Aorta (tissue), 5 donors: ENCODE measurements around the gene MDH1. TPM values are rescaled to one million over a fixed set of nuclear protein-coding genes. Genes with fewer than 3 reads are reported as not detected.
"Not testable (repeated sequence)": the region's sequence is repeated elsewhere in the genome, so short reads cannot be mapped to it uniquely, and the experiment has no call there.

Experiments
- ATAC-seq: fragments of 200-7000 bp; cut with Tn5 transposase; one replicate; pipeline ENCODE4 v1.9.1; 2022; ENCODE audit warnings: moderate library complexity; ENCODE audit not compliant: low FRiP score
- DNase-seq, 2 donors: peaks; one replicate each; pipeline ENCODE4 v3.0.0-alpha.2; 2020
- H3K27ac ChIP-seq, 2 donors: one replicate each; pipeline ENCODE4 v1.5.1; 2013; ENCODE audit warnings: low read length in 2 of 2, mild to moderate bottlenecking in 2 of 2, moderate library complexity in 2 of 2, control low read depth in 1 of 2, inconsistent platforms in 1 of 2, low read depth in 1 of 2
- H3K27me3 ChIP-seq, 2 donors: one replicate each; pipeline ENCODE4 v1.6.1; 2013; ENCODE audit warnings: control low read depth in 1 of 2, low read length in 1 of 2, mild to moderate bottlenecking in 1 of 2, moderate library complexity in 1 of 2; ENCODE audit not compliant: insufficient read depth in 2 of 2, control insufficient read depth in 1 of 2
- H3K36me3 ChIP-seq, 2 donors: one replicate each; pipeline ENCODE4 v1.6.1; 2013; ENCODE audit warnings: control low read depth in 1 of 2, low read length in 1 of 2, mild to moderate bottlenecking in 1 of 2; ENCODE audit not compliant: insufficient read depth in 2 of 2, control insufficient read depth in 1 of 2
- H3K4me1 ChIP-seq, 2 donors: one replicate each; pipeline ENCODE4 v1.6.1; 2013; ENCODE audit warnings: low read length in 2 of 2, control low read depth in 1 of 2, mild to moderate bottlenecking in 1 of 2, moderate library complexity in 1 of 2; ENCODE audit not compliant: insufficient read depth in 2 of 2, control insufficient read depth in 1 of 2
- H3K4me3 ChIP-seq, 2 donors: one replicate each; pipeline ENCODE4 v1.5.1; 2013; ENCODE audit warnings: low read length in 2 of 2, control low read depth in 1 of 2, mild to moderate bottlenecking in 1 of 2
- H3K9me3 ChIP-seq: one replicate; pipeline ENCODE4 v1.6.1; 2013; ENCODE audit warnings: mild to moderate bottlenecking, low read length; ENCODE audit not compliant: control insufficient read depth
- WGBS, 2 donors: extraction: QIAGEN DNeasy Blood & Tissue Kit; methylation state at CpG; one replicate each; pipeline ENCODE4 v1.1.7; 2013; 5-methylcytosine and 5-hydroxymethylcytosine counted together
- intact Hi-C, 2 donors: fragments of 100-400 bp; cut with DNase I; formaldehyde crosslinking; loops; one replicate each; pipeline versions ENCODE4 v1.14.2 to v1.15.0; 2022
- polyA plus RNA-seq, 2 donors: library from polyadenylated mRNA; stranded (reverse); fragments of 200-250 nt; gene quantifications; one replicate each; pipeline ENCODE4 v1.2.3, GENCODE V29; 2013
- total RNA-seq, 2 donors: library from RNA; stranded (reverse); fragmentation: NEBNext Ultra II Directional; extraction: Animal tissue kit (Norgen Biotek cat#: 25700); gene quantifications; one replicate each; pipeline ENCODE4 v1.2.1, GENCODE V29; 2021
- donor health status: healthy with polysubstance abuse.
- donor health status: Bipolar disorder and iron deficiency.
- donor health status: DM: no; HTN: no; CAD: no.
- donor health status: DM: no; HTN: no; CAD: no.
- donor health status: DM: yes; HTN: yes; CAD: no.

The MDH1 gene
- total and polyA plus RNA-seq, 4 donors: 84.9 to 157 (median 98.6) TPM

GRCh38 chr2:63594660-63595059, 5.9 kb downstream of the MDH1 start:
- no peaks in the 10 kb centered on the region for H3K27me3 ChIP-seq
- H3K4me3 ChIP-seq: no peak overlapping the region
- H3K4me1 ChIP-seq: peaks cover 0 to 8% of the 10 kb centered on the region in 2 donors
- H3K27ac ChIP-seq: no peak overlapping the region
- intact Hi-C loops: no loop called here
- no peaks in the 10 kb centered on the region for H3K9me3 ChIP-seq
- 95 to 96% methylated on average over 3 of the region's 3 CpGs for WGBS, 2 donors
- DNase-seq (no peak), ATAC-seq (no peak)
- no peaks in the 10 kb centered on the region for H3K36me3 ChIP-seq

- H3K27me3 ChIP-seq: no peaks in the 10 kb centered on the region
- H3K4me3 ChIP-seq: no peak overlapping the region
- no peak for ATAC-seq
- DNase-seq: no peak
- H3K36me3 ChIP-seq: peaks cover 0 to 4% of the 10 kb centered on the region in 2 donors
- 84 to 90% methylated on average over 2 of the region's 2 CpGs for WGBS, 2 donors
- intact Hi-C loops: no loop called here
- no peaks in the 10 kb centered on the region for H3K4me1 ChIP-seq
- no peak overlapping the region for H3K27ac ChIP-seq
- no peaks in the 10 kb centered on the region for H3K9me3 ChIP-seq
Measured at GRCh38 chr2:63596401-63596883, 7.7 kb downstream of the MDH1 start.

GRCh38 chr2:63598981-63599380, 10.2 kb downstream of the MDH1 start:
- no peak for ATAC-seq
- Histone ChIP-seq H3K27me3 (no peaks in the 10 kb centered on the region), H3K4me3 (no peak overlapping the region), H3K4me1 (no peaks in the 10 kb centered on the region), H3K36me3 (peaks cover 0 to 4% of the 10 kb centered on the region in 2 donors), H3K27ac (no peak overlapping the region), H3K9me3 (no peaks in the 10 kb centered on the region)
- intact Hi-C loops: no loop called here
- no peak for DNase-seq
- 19 to 30% methylated on average over 2 of the region's 2 CpGs for WGBS, 2 donors

GRCh38 chr2:63600881-63601460, 12.2 kb downstream of the MDH1 start:
- intact Hi-C loops: no loop called here
- Histone ChIP-seq H3K36me3 (peaks cover 5 to 13% of the 10 kb centered on the region in 2 donors), H3K27ac (no peak overlapping the region), H3K9me3 (no peaks in the 10 kb centered on the region), H3K27me3 (no peaks in the 10 kb centered on the region), H3K4me3 (no peak overlapping the region), H3K4me1 (no peaks in the 10 kb centered on the region)
- ATAC-seq (no peak), DNase-seq (no peak)
- WGBS, 2 donors: 41 to 46% methylated on average over 1 of the region's 1 CpG

- no peak for ATAC-seq
- no peaks in the 10 kb centered on the region for H3K9me3 ChIP-seq
- peaks cover 5 to 14% of the 10 kb centered on the region in 2 donors for H3K36me3 ChIP-seq
- no peak overlapping the region for H3K4me3 ChIP-seq
- H3K4me1 ChIP-seq: no peaks in the 10 kb centered on the region
- DNase-seq: no peak
- intact Hi-C loops: no loop called here
- 90 to 91% methylated on average over 4 of the region's 4 CpGs for WGBS, 2 donors
- H3K27me3 ChIP-seq: no peaks in the 10 kb centered on the region
- H3K27ac ChIP-seq: no peak overlapping the region
Measured at GRCh38 chr2:63604666-63605065, 15.9 kb downstream of the MDH1 start.

- H3K36me3 ChIP-seq: peaks cover 5 to 10% of the 10 kb centered on the region in 2 donors
- intact Hi-C loops, H3K27me3 ChIP-seq, DNase-seq, ATAC-seq, H3K4me1 ChIP-seq, H3K9me3 ChIP-seq, H3K27ac ChIP-seq, H3K4me3 ChIP-seq: not testable (repeated sequence)
- WGBS, 2 donors: 76 to 77% methylated on average over 8 of the region's 8 CpGs
Measured at GRCh38 chr2:63608865-63609264, 20.1 kb downstream of the MDH1 start.

- Histone ChIP-seq H3K27ac (no peak overlapping the region), H3K4me1 (no peaks in the 10 kb centered on the region), H3K27me3 (no peaks in the 10 kb centered on the region), H3K36me3 (peaks cover under 1 to 3% of the 10 kb centered on the region in 2 donors), H3K9me3 (no peaks in the 10 kb centered on the region), H3K4me3 (no peak overlapping the region)
- intact Hi-C loops: no loop called here
- DNase-seq: no peak
- no peak for ATAC-seq
- 95 to 96% methylated on average over 4 of the region's 4 CpGs for WGBS, 2 donors
Measured at GRCh38 chr2:63610525-63610924, 21.8 kb downstream of the MDH1 start.

- ATAC-seq (no peak), DNase-seq (no peak)
- Histone ChIP-seq H3K4me1 (peaks cover 0 to 2% of the 10 kb centered on the region in 2 donors), H3K27me3 (no peaks in the 10 kb centered on the region), H3K9me3 (no peaks in the 10 kb centered on the region), H3K36me3 (no peaks in the 10 kb centered on the region), H3K4me3 (no peak overlapping the region), H3K27ac (no peak overlapping the region)
- 82% methylated on average over 2 of the region's 2 CpGs for WGBS, 2 donors
- intact Hi-C loops: no loop called here
Measured at GRCh38 chr2:63613391-63613901, 24.7 kb downstream of the MDH1 start.

- 94% methylated on average over 2 of the region's 2 CpGs for WGBS, 2 donors
- Histone ChIP-seq H3K4me1 (peaks cover 0 to 2% of the 10 kb centered on the region in 2 donors), H3K36me3 (no peaks in the 10 kb centered on the region), H3K27me3 (no peaks in the 10 kb centered on the region), H3K27ac (no peak overlapping the region), H3K4me3 (no peak overlapping the region), H3K9me3 (no peaks in the 10 kb centered on the region)
- ATAC-seq (no peak), DNase-seq (no peak)
- intact Hi-C loops: no loop called here
Measured at GRCh38 chr2:63614448-63614968, 25.7 kb downstream of the MDH1 start.
